Nucleus accumbens (tissue), 56 donors: ENCODE data around the gene PRKAR2B.
"Not testable (repeated sequence)": the region's sequence is repeated elsewhere in the genome, so short reads cannot be mapped to it uniquely, and the experiment has no call there.

Source experiments
- DNase-seq, 56 donors: peaks; one replicate each; lab custom pipeline; 2025; lab: John Stamatoyannopoulos, UW

The PRKAR2B gene

GRCh38 chr7:107046491-107047259 lies 2.2 kb downstream of the PRKAR2B start:
- DNase-seq: no peak

GRCh38 chr7:107047902-107048782 lies 3.6 kb downstream of the PRKAR2B start:
- no peak for DNase-seq

- no peak for DNase-seq
These were observed 4.4 kb downstream of the PRKAR2B start for GRCh38 chr7:107048783-107049418.

GRCh38 chr7:107049480-107049879 lies 5.0 kb downstream of the PRKAR2B start:
- no peak for DNase-seq

- DNase-seq: no peak
These were observed 5.5 kb downstream of the PRKAR2B start for GRCh38 chr7:107049971-107050532.

GRCh38 chr7:107051376-107051775 lies 6.9 kb downstream of the PRKAR2B start:
- DNase-seq: no peak

GRCh38 chr7:107054965-107055364 lies 10.5 kb downstream of the PRKAR2B start:
- not testable (repeated sequence) for DNase-seq

GRCh38 chr7:107056058-107056457 lies 11.6 kb downstream of the PRKAR2B start:
- not testable (repeated sequence) for DNase-seq

GRCh38 chr7:107056728-107057473 lies 12.4 kb downstream of the PRKAR2B start:
- no peak for DNase-seq

GRCh38 chr7:107057474-107057833 lies 12.9 kb downstream of the PRKAR2B start:
- no peak for DNase-seq

- no peak for DNase-seq
These were observed 15.0 kb downstream of the PRKAR2B start for GRCh38 chr7:107059468-107059867.

- DNase-seq: no peak
These were observed 19.0 kb downstream of the PRKAR2B start for GRCh38 chr7:107063245-107064120.

GRCh38 chr7:107064255-107064654 lies 19.8 kb downstream of the PRKAR2B start:
- DNase-seq: peak in 1 of 56 donors; percentile 17

GRCh38 chr7:107065929-107066247 lies 21.4 kb downstream of the PRKAR2B start:
- no peak for DNase-seq

GRCh38 chr7:107068156-107068555 lies 23.7 kb downstream of the PRKAR2B start:
- no peak for DNase-seq

GRCh38 chr7:107069457-107069856 lies 25.0 kb downstream of the PRKAR2B start:
- DNase-seq: peak in 4 of 56 donors; percentile 6 to 23 (median 12)

- DNase-seq: no peak
These were observed 26.2 kb downstream of the PRKAR2B start for GRCh38 chr7:107070710-107071109.

GRCh38 chr7:107071129-107071528 lies 26.6 kb downstream of the PRKAR2B start:
- no peak for DNase-seq

- no peak for DNase-seq
These were observed 27.6 kb downstream of the PRKAR2B start for GRCh38 chr7:107072133-107072532.
